Measurements from ENCODE around the gene SCGB3A1. TPM values are rescaled to one million over a fixed set of nuclear protein-coding genes. Genes with fewer than 3 reads are reported as not detected.

The SCGB3A1 gene
- total and polyA plus RNA-seq, 9 of the 15 experiments (the other 6 are each of a cell fraction or from before 2014, with no cell fraction given), result 0.33 TPM; not detected in 8

GRCh38 chr5:180594311-180595045 lies 3.2 kb upstream of the SCGB3A1 start (continued):
- TF ChIP-seq NKRF (IDR thresholded peaks at IDR 0.05; ENCODE audit: borderline replicate concordance), result 0 out of 2 replicates have a peak, but pooled peaks have one; percentile 54
- TF ChIP-seq HOXB6 (CRISPR knock-in tag; IDR thresholded peaks at IDR 0.05; ENCODE audit: borderline replicate concordance), result no peak
- TF ChIP-seq TBL1XR1 (IDR thresholded peaks at IDR 0.05; ENCODE audit: low read length in 2 of 2), result no peak
- TF ChIP-seq PHF20 (IDR thresholded peaks at IDR 0.05; ENCODE audit: partially characterized antibody), result no peak
- TF ChIP-seq CTCF (IDR thresholded peaks at IDR 0.05 in 2 of 3, conservative IDR thresholded peaks at IDR 0.05 in 1 of 3; ENCODE audit: insufficient read depth in 2 of 3, low read depth in 1 of 3, low read length in 3 of 3), result no peak
- no peak for TF ChIP-seq SMARCB1 (IDR thresholded peaks at IDR 0.05; ENCODE audit: insufficient read length, low read depth)
- TF ChIP-seq ZHX1 (conservative IDR thresholded peaks at IDR 0.05; ENCODE audit: low read length), result no peak
- no peak for TF ChIP-seq GATA2 (CRISPR knock-in tag; IDR thresholded peaks at IDR 0.05)
- no peak for TF ChIP-seq CXXC5 (CRISPR knock-in tag; IDR thresholded peaks at IDR 0.05)
- TF ChIP-seq ZSCAN29 (IDR thresholded peaks at IDR 0.05), result no peak
- TF ChIP-seq TRIM28 (IDR thresholded peaks at IDR 0.05), result no peak
- peak; percentile 46 for TF ChIP-seq CBFA2T3 (IDR thresholded peaks at IDR 0.05)
- no peak for TF ChIP-seq MTA3 (IDR thresholded peaks at IDR 0.05; ENCODE audit: borderline replicate concordance)
- peak; percentile 100 for TF ChIP-seq EGR1 (conservative IDR thresholded peaks at IDR 0.05)
- TF ChIP-seq HNRNPUL1 (IDR thresholded peaks at IDR 0.05; ENCODE audit: low read length), result peak; percentile 91; the same call in 1 of the 2 replicates
- TF ChIP-seq PHB2 (IDR thresholded peaks at IDR 0.05; ENCODE audit: low read depth), result 0 out of 2 replicates have a peak, but pooled peaks have one; percentile 32
- no peak for TF ChIP-seq ZNF449 (CRISPR knock-in tag; IDR thresholded peaks at IDR 0.05)
- no peak for TF ChIP-seq POLR2A (conservative IDR thresholded peaks at IDR 0.05)
- no peak for TF ChIP-seq ZNF133 (CRISPR knock-in tag; IDR thresholded peaks at IDR 0.05)
- no peak for TF ChIP-seq NUFIP1 (IDR thresholded peaks at IDR 0.05; ENCODE audit: partially characterized antibody)
- TF ChIP-seq HNRNPK (IDR thresholded peaks at IDR 0.05; ENCODE audit: low read depth, low read length, poor library complexity, severe bottlenecking), result no peak
- peak; percentile 74 for TF ChIP-seq ZNF316 (IDR thresholded peaks at IDR 0.05)
- no peak for TF ChIP-seq KHSRP (IDR thresholded peaks at IDR 0.05)
